Daoy (cell line): ENCODE results near the gene POU2AF1. TPM values are rescaled to one million over a fixed set of nuclear protein-coding genes. Genes with fewer than 3 reads are reported as not detected.

Source experiments
- DNase-seq: peaks from one replicate; pipeline ENCODE4 v3.0.0-alpha.2; 2015; ENCODE audit warnings: low read depth
- total RNA-seq: library from RNA; depleted of rRNA; stranded (reverse); fragments of >200 nt; shearing (Covaris generic); gene quantifications from 2 replicates; pipeline ENCODE4 v1.2.3, GENCODE V29; 2014; rRNA removed

The POU2AF1 gene
- total RNA-seq, 1 experiment from 2014 or later, result not detected

DNA sequence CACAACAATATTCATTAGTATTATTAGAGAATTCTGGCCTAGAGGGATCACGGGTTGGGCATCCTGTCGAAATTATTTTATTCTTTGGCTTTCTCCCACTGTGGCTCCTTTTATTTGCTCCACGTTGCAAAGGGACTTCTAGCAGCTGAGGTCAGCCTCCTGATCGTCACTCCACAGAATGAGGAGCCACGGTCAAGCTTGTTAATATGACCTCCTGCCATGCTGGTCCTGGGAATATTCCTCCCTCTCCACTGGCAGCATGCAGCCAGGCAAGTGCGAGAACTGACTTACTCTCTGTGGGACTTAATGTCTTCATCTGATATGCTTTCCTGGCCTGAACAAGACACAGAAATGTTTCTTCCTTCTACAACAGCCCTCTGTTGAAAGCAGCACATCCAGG lies 59.8 kb downstream of the POU2AF1 start:
- DNase-seq, result no peak

DNA sequence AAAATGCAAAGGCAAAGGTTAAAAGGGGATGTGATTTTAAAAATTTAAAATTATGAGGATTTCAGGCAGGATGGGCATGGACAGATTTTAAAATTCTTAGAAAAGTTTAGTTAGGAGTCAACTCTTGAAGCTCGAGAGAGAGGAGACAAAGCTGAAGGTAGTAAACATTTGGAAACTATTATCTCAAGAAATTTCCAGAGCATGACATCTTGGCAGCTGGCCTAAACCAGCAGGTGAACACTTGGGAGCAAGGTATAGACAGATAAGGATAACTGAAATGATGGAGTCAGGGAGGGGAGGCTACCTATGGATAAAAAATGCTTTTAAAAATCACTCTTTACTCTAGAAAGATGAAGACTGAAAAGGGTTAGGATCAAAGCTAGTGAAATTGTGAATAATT lies 67.0 kb downstream of the POU2AF1 start:
- no peak for DNase-seq

DNA sequence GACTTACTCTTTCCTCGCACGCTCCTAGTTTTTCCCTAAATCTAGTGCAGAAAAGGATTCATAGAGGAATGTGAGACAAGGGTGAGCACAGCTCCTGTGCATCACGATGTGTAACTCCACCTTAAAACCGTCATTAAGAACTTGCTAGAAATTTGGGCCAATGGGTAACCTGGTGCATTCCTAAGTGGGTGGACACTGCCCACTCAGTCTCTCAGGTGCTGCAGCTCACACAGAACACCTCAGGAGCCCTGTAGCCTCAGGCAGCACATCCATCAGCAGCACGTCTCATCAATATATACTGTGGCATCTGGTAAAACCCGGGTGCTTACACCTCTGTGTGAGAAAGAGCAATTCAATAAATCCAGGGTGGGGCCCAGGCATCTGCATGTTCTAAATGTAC lies 68.4 kb downstream of the POU2AF1 start:
- DNase-seq, result no peak

DNA sequence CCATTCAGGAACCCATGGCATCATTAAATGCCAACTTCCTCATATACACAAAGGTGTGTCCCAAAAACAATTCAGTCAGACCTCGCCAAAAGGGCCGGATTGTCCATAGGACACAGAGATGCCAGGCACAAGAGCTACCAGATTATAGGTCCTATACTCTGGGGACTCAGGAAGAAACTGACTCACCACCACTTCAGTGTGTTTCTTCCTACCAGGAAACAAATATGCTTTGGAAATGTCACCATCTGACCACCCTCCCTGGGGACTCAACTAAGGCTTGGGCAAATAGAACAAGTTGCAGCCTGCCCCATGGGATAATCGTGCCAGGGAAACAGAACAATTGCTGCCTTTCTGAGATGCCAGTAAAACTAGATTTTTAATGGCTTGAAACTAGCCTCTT lies 69.0 kb downstream of the POU2AF1 start:
- DNase-seq, result no peak

DNA sequence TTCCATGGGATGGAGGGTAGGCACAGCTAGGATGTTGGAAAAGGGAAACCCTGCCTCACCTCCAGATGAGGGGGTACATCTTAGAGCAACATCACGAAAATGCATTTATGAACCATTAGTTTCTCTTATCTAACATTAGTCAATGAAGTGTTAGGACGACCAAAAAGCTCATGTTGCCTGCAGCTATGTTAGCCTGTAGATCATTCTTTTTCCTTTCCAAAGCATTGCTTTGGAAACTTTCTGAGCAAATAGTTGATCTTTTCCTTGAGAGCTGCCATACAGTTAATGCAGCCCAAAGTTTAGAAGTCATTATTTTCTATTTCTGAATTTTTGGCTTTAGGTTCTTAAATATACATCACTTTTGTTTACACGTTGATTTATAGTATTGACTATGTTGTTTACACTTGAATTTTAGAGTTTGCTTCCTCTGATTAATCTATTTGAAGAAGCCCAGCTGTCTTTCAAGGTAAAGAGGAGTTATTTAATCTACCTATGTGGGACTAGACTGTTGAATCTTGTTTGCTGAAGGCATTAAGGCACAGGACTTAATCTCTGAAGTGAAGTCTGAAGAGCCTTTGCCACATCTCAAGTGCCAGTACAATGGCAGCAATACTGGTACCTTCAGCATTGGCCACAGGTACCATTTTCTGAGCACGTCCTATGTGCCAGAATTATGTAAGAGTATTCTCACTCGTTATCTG lies 69.7 kb downstream of the POU2AF1 start:
- no peak for DNase-seq

DNA sequence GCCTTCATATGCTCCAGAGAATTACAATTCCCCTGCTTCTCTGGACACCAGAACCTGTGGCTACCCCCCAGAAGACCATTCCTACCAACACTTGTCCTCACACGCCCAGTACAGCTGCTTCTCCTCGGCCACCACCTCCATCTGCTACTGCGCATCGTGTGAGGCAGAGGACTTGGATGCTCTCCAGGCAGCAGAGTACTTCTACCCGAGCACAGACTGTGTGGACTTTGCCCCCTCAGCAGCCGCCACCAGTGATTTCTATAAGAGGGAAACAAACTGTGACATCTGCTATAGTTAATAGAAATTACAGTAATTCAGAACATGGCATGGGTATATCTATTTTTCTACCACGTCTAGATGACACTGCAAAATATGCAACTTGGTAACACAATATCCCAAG lies 70.9 kb downstream of the POU2AF1 start:
- no peak for DNase-seq

DNA sequence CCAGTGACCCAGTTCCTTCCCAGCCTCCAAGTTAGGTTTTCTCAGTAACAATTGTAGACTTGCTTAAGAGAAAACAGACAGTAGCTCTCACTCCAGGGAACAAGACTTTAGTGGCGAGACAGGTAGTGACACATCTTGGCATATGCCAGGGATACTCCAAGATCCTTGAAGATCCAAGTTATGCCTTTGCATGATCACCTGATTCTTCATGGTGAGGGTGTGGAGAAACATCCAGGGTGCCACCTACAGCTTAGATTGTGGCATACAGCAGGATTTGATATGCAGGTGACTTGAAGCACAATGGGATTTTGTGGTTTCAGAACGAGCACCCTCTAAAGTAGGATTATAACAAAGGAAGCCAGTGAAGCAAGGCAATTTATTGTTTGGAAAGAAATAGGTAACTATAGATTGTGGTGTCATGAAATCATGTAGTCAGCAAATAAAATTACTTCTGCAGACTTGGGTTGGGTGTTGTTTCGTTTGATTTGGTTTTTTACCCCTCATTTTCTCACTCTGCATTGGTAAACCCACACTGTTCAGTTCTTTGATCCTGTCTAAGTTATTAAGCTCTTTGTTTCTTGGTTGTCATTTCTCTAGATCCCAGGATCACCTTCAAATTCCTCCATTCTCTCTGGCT lies 71.5 kb downstream of the POU2AF1 start:
- no peak for DNase-seq

DNA sequence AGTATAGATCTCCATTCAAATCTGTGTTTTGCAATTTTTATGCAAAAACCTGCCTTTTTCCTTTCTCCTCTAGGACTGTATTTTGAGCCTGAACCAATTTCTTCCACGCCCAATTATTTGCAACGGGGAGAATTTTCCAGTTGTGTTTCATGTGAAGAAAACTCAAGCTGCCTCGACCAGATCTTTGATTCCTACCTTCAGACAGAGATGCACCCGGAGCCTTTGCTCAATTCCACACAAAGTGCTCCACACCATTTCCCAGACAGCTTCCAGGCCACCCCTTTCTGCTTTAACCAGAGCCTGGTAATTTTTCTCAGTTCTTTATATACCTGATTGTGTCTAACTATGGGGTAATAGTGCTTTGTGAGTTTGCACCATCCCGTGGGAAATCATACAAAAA lies 72.8 kb downstream of the POU2AF1 start:
- DNase-seq, result no peak

DNA sequence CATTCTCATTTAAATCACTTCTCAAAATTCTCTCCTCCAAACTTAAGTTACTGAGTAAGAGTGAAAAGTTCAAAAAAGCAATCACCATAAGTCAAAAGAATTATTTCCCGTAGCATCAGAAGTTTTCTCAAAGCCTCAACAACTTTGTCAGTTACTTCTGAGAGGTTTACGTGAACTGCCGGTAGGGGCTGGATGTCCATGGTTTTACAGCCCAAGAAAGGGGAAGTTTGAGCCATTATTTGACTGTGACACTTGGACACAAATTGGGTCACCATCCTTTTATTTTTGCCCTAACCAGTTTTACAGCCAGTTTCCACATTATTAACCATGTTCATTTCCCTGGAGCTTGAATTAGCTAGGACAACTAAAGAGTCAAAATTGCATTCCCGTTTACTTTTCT lies 73.2 kb downstream of the POU2AF1 start:
- DNase-seq, result no peak

DNA sequence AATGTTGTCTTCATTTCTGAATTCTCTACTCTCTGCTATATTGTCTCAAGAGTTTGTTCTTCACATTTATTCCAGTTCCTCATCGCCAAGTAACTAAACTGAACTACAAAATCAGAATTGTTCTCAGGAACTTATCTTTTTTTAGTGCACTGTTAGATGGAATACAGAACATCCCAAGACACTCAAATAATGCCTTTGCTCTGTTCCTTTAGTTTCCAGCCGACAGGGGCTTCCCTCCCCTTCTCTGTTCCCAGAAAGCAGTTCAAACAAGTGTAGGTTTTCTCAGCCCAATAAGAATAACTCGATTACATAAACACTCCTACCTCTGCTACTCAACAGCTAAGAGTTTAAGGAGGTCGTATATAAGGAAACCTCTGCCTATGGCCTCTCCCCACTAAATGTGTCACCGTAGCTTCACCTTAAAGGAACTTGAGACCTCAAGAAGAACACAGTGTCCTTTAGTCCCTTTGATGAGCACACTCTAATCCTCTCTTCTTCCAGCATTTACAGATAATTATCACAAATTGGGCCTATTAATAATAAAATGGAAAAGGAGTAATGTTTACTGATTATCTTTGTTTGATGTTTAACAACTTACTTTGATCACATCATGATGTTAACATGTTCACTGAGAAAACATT lies 73.8 kb downstream of the POU2AF1 start:
- no peak for DNase-seq

DNA sequence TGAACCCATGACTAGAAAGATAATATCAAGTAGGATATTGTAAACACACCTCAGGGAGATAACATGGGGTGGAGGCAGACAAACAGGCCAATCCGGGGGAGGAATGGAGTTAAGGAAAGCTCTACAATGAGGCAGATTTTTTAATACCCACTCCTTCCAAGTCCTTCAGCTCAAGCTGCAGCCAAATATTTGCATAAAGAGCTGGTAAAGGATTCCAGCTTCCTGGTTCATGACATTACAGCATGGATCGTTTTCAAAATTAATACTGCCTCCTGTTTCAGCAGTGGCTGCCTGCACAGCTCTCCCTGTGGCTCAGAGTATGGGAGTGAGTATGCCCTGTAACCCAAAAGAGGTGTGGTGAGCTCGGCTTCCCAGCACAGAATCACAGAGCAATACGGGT lies 75.6 kb downstream of the POU2AF1 start:
- no peak for DNase-seq

DNA sequence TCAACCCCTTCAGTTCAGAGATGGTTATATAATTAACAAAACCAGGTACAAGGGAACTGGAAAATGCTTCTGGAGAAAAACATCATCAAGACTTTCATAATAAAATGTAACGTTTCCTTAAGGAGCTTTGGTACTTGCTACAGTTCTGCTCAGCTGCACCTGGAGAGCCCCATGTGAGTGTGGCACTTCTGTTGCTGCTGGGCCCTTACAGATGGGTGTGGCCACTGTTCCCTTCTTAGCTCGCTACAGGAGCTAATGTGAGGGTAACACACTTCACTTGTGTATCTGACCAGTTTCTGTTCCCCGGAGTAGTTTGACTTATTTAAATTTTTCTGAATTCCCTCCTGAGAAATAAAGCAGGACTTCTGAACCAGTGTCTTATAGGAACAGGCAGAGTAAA lies 76.8 kb downstream of the POU2AF1 start:
- no peak for DNase-seq

Other genes with a start within 250 kb of the POU2AF1 start
- gene POU2AF2, start 133.6 kb downstream of the POU2AF1 start, total RNA-seq, result not detected in 2 replicates
- gene POU2AF3, start 80.7 kb downstream of the POU2AF1 start, total RNA-seq, result not detected in 2 replicates
- gene BTG4, start 133.1 kb upstream of the POU2AF1 start, total RNA-seq, result not detected in 2 replicates
- gene HOATZ, start 135.5 kb upstream of the POU2AF1 start, total RNA-seq, result not detected in 2 replicates
- gene LAYN, start 161.4 kb upstream of the POU2AF1 start, total RNA-seq, result 19.3 and 25.9 TPM in 2 replicates
- gene SIK2, start 223.2 kb upstream of the POU2AF1 start, total RNA-seq, result 4.7 and 4.9 TPM in 2 replicates